Measurements from ENCODE around the gene PANX1.

GRCh38 chr11:94144664-94145063, 16.0 kb downstream of the PANX1 start:
- TF ChIP-seq POLR2A (IDR thresholded peaks at IDR 0.05; ENCODE audit: low read depth, low read length): no peak
- no peak for TF ChIP-seq TAF1 (IDR thresholded peaks at IDR 0.05; ENCODE audit: low read depth, low read length)
- TF ChIP-seq POLR2AphosphoS5 (IDR thresholded peaks at IDR 0.05; ENCODE audit: low read depth, low read length): no peak
- TF ChIP-seq POU2F2 (IDR thresholded peaks at IDR 0.05; ENCODE audit: low read depth, low read length): no peak
- TF ChIP-seq SPI1 (IDR thresholded peaks at IDR 0.05; ENCODE audit: low read depth, low read length): no peak

All from GM12891 (cell line).